HepG2 (cell line): ENCODE measurements around the gene POLR1G. TPM values are rescaled to one million over a fixed set of nuclear protein-coding genes. Genes with fewer than 3 reads are reported as not detected.
A peak's percentile ranks its signal among the peaks of the same experiment; 100 is the strongest.
"Not testable (repeated sequence)": the region's sequence is repeated elsewhere in the genome, so short reads cannot be mapped to it uniquely, and the experiment has no call there.

Experiments
- ATAC-seq: fragments of 200-7000 bp; cut with Tn5 transposase; 3 replicates; pipeline ENCODE4 v1.9.1; 2020; ENCODE audit warnings: mild to moderate bottlenecking, moderate library complexity
- BruUV-seq: library from RNA; stranded (reverse); fragments of 400-500 nt; replicated peaks from 2 replicates; lab custom pipeline; 2021; lab: Mats Ljungman, UMichigan
- CTCF ChIA-PET: fragments of 300-600 bp; formaldehyde crosslinking; extraction: SDS; loops from one replicate; lab custom pipeline; 2021; ENCODE audit warnings: low total read pairs, inconsistent platforms, low intra/inter-chr PET ratio; lab: Yijun Ruan, JAX
- POLR2A ChIA-PET: fragments of 350-600 bp; sonication (Branson Sonifier 250); formaldehyde crosslinking; loops from one replicate; lab custom pipeline; 2020; ENCODE audit warnings: antibody characterized with exemption, inconsistent platforms; lab: Yijun Ruan, JAX
- DNase-seq: peaks from one replicate; pipeline ENCODE4 v3.0.0-alpha.2; 2015; ENCODE audit warnings: low spot score
- FAIRE-seq: peaks from 3 replicates; lab custom pipeline; 2011; peaks lifted over from hg19 to GRCh38; lab: Jason Lieb, UNC
- H2AFZ ChIP-seq: one replicate; pipeline ENCODE4 v1.6.1; 2011; ENCODE audit warnings: low read length, inconsistent platforms
- H3K27ac ChIP-seq: fragments of 300-600 bp; 3 replicates; pipeline ENCODE4 v1.8.0; 2011; ENCODE audit warnings: mixed run types, mild to moderate bottlenecking, mixed read lengths, low read length, inconsistent platforms; ENCODE audit not compliant: insufficient read depth; ENCODE audit errors: extremely low read length
- H3K27me3 ChIP-seq, 2 experiments: fragments of 200-600 bp in 1 of 2; 2 replicates in 1 of 2; 3 replicates in 1 of 2; pipeline versions ENCODE4 v1.6.0 to v1.8.0; 2011; ENCODE audit warnings: low read length in 2 of 2, mild to moderate bottlenecking in 2 of 2, moderate library complexity in 2 of 2, inconsistent platforms in 1 of 2; ENCODE audit not compliant: insufficient read depth in 2 of 2, control insufficient read depth in 1 of 2
- H3K36me3 ChIP-seq, 2 experiments: fragments of 200-600 bp in 1 of 2; replicated peaks in 1 of 2; 2 replicates in 1 of 2; 3 replicates in 1 of 2; pipeline versions ENCODE4 v1.5.1 to v1.8.0; 2011; ENCODE audit warnings: low read length in 2 of 2, inconsistent platforms in 1 of 2; ENCODE audit not compliant: insufficient read depth in 2 of 2, control insufficient read depth in 1 of 2
- H3K4me1 ChIP-seq: 2 replicates; pipeline ENCODE4 v1.5.1; 2012; ENCODE audit warnings: low read length, inconsistent platforms; ENCODE audit not compliant: insufficient read depth
- H3K4me2 ChIP-seq: 2 replicates; pipeline ENCODE4 v1.6.0; 2011; ENCODE audit warnings: low read depth, low read length, inconsistent platforms
- H3K4me3 ChIP-seq, 3 experiments: fragments of 200-600 bp in 1 of 3; sonication (generic), shearing (Covaris generic) in 1 of 3; replicated peaks in 1 of 3; 2 replicates each; pipeline ENCODE4 v1.5.1; 2011 to 2016; ENCODE audit warnings: low read length in 3 of 3, inconsistent platforms in 2 of 3, low read depth in 2 of 3, mild to moderate bottlenecking in 2 of 3, control low read depth in 1 of 3, mixed read lengths in 1 of 3; ENCODE audit not compliant: insufficient read depth in 1 of 3
- H3K79me2 ChIP-seq: one replicate; pipeline ENCODE4 v1.6.1; 2011; ENCODE audit warnings: low read length, inconsistent platforms; ENCODE audit not compliant: insufficient read depth
- H3K9ac ChIP-seq: 2 replicates; pipeline ENCODE4 v1.6.0; 2011; ENCODE audit warnings: mild to moderate bottlenecking, low read depth, low read length, inconsistent platforms; ENCODE audit not compliant: insufficient read depth
- H3K9me3 ChIP-seq: 2 replicates; pipeline ENCODE4 v1.5.1; 2012; ENCODE audit warnings: mild to moderate bottlenecking, low read length
- H4K20me1 ChIP-seq: 2 replicates; pipeline ENCODE4 v1.6.0; 2011; ENCODE audit warnings: inconsistent platforms, mild to moderate bottlenecking, low read length, moderate library complexity; ENCODE audit not compliant: insufficient read depth
- BHLHE40 ChIP-seq: IDR thresholded peaks from 2 replicates; pipeline ENCODE4 v1.6.1; 2011; ENCODE audit warnings: low read length, improper control_type of control experiment
- CEBPB ChIP-seq: IDR thresholded peaks from 2 replicates; pipeline ENCODE4 v1.6.1; 2011; ENCODE audit warnings: low read depth, low read length, improper control_type of control experiment, borderline replicate concordance
- NR2C2 ChIP-seq: sonication (generic); formaldehyde crosslinking; IDR thresholded peaks from 2 replicates; pipeline ENCODE4 v1.4.0; 2020; ENCODE audit warnings: missing genetic modification reagents, mild to moderate bottlenecking, moderate library complexity, borderline replicate concordance
- NR2F1 ChIP-seq, 2 experiments: fragments of 450-650 bp in 1 of 2; formaldehyde crosslinking in 1 of 2; IDR thresholded peaks; 2 replicates each; pipeline versions ENCODE4 v1.5.0 to v1.6.1; 2016 to 2020; ENCODE audit warnings: mild to moderate bottlenecking in 1 of 2, missing compliant biosample characterization in 1 of 2, missing genetic modification reagents in 1 of 2, moderate library complexity in 1 of 2
- NR2F2 ChIP-seq: IDR thresholded peaks from 2 replicates; pipeline ENCODE4 v1.6.1; 2012; ENCODE audit warnings: low read depth, inconsistent platforms, borderline replicate concordance
- NR2F6 ChIP-seq, 2 experiments: IDR thresholded peaks; 2 replicates each; pipeline ENCODE4 v1.6.1; 2016; ENCODE audit warnings: antibody characterized with exemption in 1 of 2, mild to moderate bottlenecking in 1 of 2
- RARA ChIP-seq: IDR thresholded peaks from 2 replicates; pipeline ENCODE4 v1.6.1; 2016; ENCODE audit warnings: missing genetic modification reagents, missing compliant biosample characterization
- RXRA ChIP-seq: sonication (generic); formaldehyde crosslinking; IDR thresholded peaks from 2 replicates; pipeline ENCODE4 v1.5.1; 2020; ENCODE audit warnings: missing genetic modification reagents
- RXRB ChIP-seq: IDR thresholded peaks from 2 replicates; pipeline ENCODE4 v1.6.1; 2016; ENCODE audit warnings: borderline replicate concordance, missing genetic modification reagents, missing compliant biosample characterization
- ZMYM3 ChIP-seq: sonication (generic); formaldehyde crosslinking; IDR thresholded peaks from 2 replicates; pipeline ENCODE4 v1.5.1; 2020; ENCODE audit warnings: mild to moderate bottlenecking, missing genetic modification reagents
- WGBS: methylation state at CpG from one replicate; pipeline ENCODE4 v1.1.6; 2017; ENCODE audit warnings: low lambda C conversion rate; 5-methylcytosine and 5-hydroxymethylcytosine counted together
- in situ Hi-C: cut with HindIII; loops from 2 replicates; pipeline ENCODE4 v1.10.0; 2017; ENCODE audit warnings: low pct_unique_long_range_greater_than_20kb; ENCODE audit not compliant: extremely low pct_ligation_motif_present
- intact Hi-C: fragments of 100-400 bp; cut with micrococcal nuclease; formaldehyde crosslinking; loops from one replicate; pipeline ENCODE4 v1.10.0; 2022; ENCODE audit not compliant: unreplicated experiment
- polyA plus RNA-seq, 8 experiments: library from polyadenylated mRNA; depleted of rRNA in 3 of 8; stranded (reverse) in 7 of 8; unstranded in 1 of 8; fragments of >200 nt; fragmentation: Illumina TruSeq in 4 of 8; extraction: Trizol in 4 of 8; gene quantifications; 2 replicates each; pipeline versions ENCODE4 v1.2.1 to v1.2.3, GENCODE V29; 2011 to 2016; ENCODE audit warnings: low read depth in 4 of 8, missing spikeins in 1 of 8, mixed read lengths in 1 of 8; ENCODE audit not compliant: insufficient read depth in 1 of 8
- total RNA-seq, 5 experiments: library from RNA; depleted of rRNA; stranded (reverse); fragments of >200 nt; fragmentation: Illumina TruSeq; extraction: Trizol; gene quantifications; 2 replicates each; pipeline ENCODE4 v1.2.3, GENCODE V29; 2016; ENCODE audit warnings: low read depth in 1 of 5

The POLR1G gene
- total and polyA plus RNA-seq, 2 of the 13 experiments (the other 11 are each of a cell fraction or from before 2014, with no cell fraction given) = 3.5 to 20.8 TPM

- H3K9me3 ChIP-seq, H3K4me2 ChIP-seq, H3K9ac ChIP-seq, ATAC-seq, H3K79me2 ChIP-seq, DNase-seq, FAIRE-seq, H3K36me3 ChIP-seq, intact Hi-C loops, BruUV-seq, CTCF ChIA-PET, H3K27me3 ChIP-seq, H3K27ac ChIP-seq, H2AFZ ChIP-seq, H3K4me3 ChIP-seq, POLR2A ChIA-PET, H4K20me1 ChIP-seq: not testable (repeated sequence)
- peaks cover 40% of the 10 kb centered on the region for H3K4me1 ChIP-seq
- TF ChIP-seq NR2C2 (CRISPR knock-in tag) = 0 out of 2 replicates have a peak, but pooled peaks have one; percentile 30
- TF ChIP-seq NR2F1 (CRISPR knock-in tag; IDR thresholded peaks at IDR 0.05) = peak; percentile 71 to 77; a peak in 3 of 4 replicates
- peak; percentile 58 for TF ChIP-seq NR2F6 (IDR thresholded peaks at IDR 0.05)
- peak; percentile 74 for TF ChIP-seq NR2F6 (CRISPR knock-in tag; IDR thresholded peaks at IDR 0.05)
- TF ChIP-seq ZMYM3 = peak; percentile 59; the same call in 1 of the 2 replicates
- TF ChIP-seq NR2F2 = peak; percentile 49
- peak; percentile 71 for TF ChIP-seq RARA (CRISPR knock-in tag)
- TF ChIP-seq RXRB (CRISPR knock-in tag) = peak; percentile 18; the same call in 1 of the 2 replicates
- TF ChIP-seq RXRA = peak; percentile 46; the same call in 1 of the 2 replicates
- 15% methylated on average over 9 of the region's 11 CpGs for WGBS
- in situ Hi-C loops = loop anchor here (10.0 kb wide), 1 partner anchor 45 kb away; no protein-coding TSS in a partner anchor
These were observed 23.5 kb downstream of the POLR1G start for GRCh38 chr19:45429896-45430295.

- H3K4me3 ChIP-seq, H3K4me2 ChIP-seq, BruUV-seq, ATAC-seq, H4K20me1 ChIP-seq, H3K9me3 ChIP-seq, H3K27me3 ChIP-seq, in situ Hi-C loops, H3K36me3 ChIP-seq, intact Hi-C loops, CTCF ChIA-PET, H3K79me2 ChIP-seq, H3K9ac ChIP-seq, FAIRE-seq, DNase-seq, H2AFZ ChIP-seq, H3K27ac ChIP-seq: not testable (repeated sequence)
- TF ChIP-seq CEBPB = peak; percentile 60; the same call in 1 of the 2 replicates
- peak; percentile 75 for TF ChIP-seq BHLHE40
- WGBS = 28% methylated on average over 8 of the region's 9 CpGs
- POLR2A ChIA-PET = interaction anchor here (1.0 to 1.8 kb wide), 2 partner anchors 9 to 48 kb away, joined by 3 to 5 read pairs; no protein-coding TSS in a partner anchor
- H3K4me1 ChIP-seq = peaks cover 37% of the 10 kb centered on the region
These were observed 24.6 kb downstream of the POLR1G start for GRCh38 chr19:45431008-45431407.
